Measurements from ENCODE around the gene ARFIP1.

Gene ARFIP1

GRCh38 chr4:152941411-152941810 lies 161.7 kb downstream of the ARFIP1 start:
- no peak for DNase-seq

- no peak for DNase-seq
These were observed 162.6 kb downstream of the ARFIP1 start for GRCh38 chr4:152942346-152942745.

GRCh38 chr4:152943672-152944071 lies 163.9 kb downstream of the ARFIP1 start:
- no peak for DNase-seq

- no peak for DNase-seq
These were observed 165.0 kb downstream of the ARFIP1 start for GRCh38 chr4:152944666-152945320.

GRCh38 chr4:152945639-152946038 lies 165.9 kb downstream of the ARFIP1 start:
- no peak for DNase-seq

- DNase-seq: no peak
These were observed 166.7 kb downstream of the ARFIP1 start for GRCh38 chr4:152946446-152946845.

GRCh38 chr4:152947311-152947710 lies 167.6 kb downstream of the ARFIP1 start:
- no peak for DNase-seq

- DNase-seq: no peak
These were observed 170.2 kb downstream of the ARFIP1 start for GRCh38 chr4:152949930-152950329.

GRCh38 chr4:152950402-152951274 lies 170.9 kb downstream of the ARFIP1 start:
- DNase-seq: no peak

- DNase-seq: no peak
These were observed 171.6 kb downstream of the ARFIP1 start for GRCh38 chr4:152951348-152951747.

GRCh38 chr4:152953514-152953913 lies 173.8 kb downstream of the ARFIP1 start:
- no peak for DNase-seq

- DNase-seq: no peak
These were observed 175.0 kb downstream of the ARFIP1 start for GRCh38 chr4:152954741-152955140.

GRCh38 chr4:152956147-152956546 lies 176.4 kb downstream of the ARFIP1 start:
- no peak for DNase-seq

GRCh38 chr4:152956650-152957436 lies 177.1 kb downstream of the ARFIP1 start:
- DNase-seq: no peak

GRCh38 chr4:152957437-152958171 lies 177.8 kb downstream of the ARFIP1 start:
- DNase-seq: no peak

GRCh38 chr4:152959080-152959479 lies 179.3 kb downstream of the ARFIP1 start:
- DNase-seq: no peak

GRCh38 chr4:152960082-152960481 lies 180.3 kb downstream of the ARFIP1 start:
- no peak for DNase-seq

GRCh38 chr4:152961014-152961772 lies 181.4 kb downstream of the ARFIP1 start:
- DNase-seq: no peak

GRCh38 chr4:152961773-152962115 lies 182.0 kb downstream of the ARFIP1 start:
- no peak for DNase-seq
